LoVo (cell line): ENCODE data around the gene INHBB.
"Not testable (repeated sequence)": the region's sequence is repeated elsewhere in the genome, so short reads cannot be mapped to it uniquely, and the experiment has no call there.

Source experiments
- DNase-seq: peaks from one replicate; pipeline ENCODE4 v3.0.0-alpha.2; 2016; ENCODE audit warnings: low spot score

Gene INHBB

DNA sequence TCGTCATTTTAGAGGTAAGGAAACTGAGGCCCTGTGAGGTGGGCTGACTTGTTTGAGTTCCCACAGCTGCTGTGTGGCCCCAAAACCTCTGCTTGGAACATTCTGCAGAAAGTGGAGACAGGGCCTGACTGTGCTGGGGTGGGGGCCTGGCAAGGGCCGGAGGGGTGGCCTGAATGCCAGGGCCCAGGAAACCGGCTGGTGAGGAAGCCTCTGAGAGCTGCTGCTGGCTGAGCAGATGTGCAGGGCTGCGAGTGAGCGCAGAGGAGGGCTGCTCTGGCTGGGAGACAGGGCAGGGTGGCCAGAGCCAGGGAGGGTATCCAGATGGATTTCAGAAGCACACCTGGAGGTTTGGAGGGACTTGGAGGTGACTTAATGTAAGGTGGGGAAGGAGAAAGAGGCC lies 29.9 kb upstream of the INHBB start:
- DNase-seq = no peak

DNA sequence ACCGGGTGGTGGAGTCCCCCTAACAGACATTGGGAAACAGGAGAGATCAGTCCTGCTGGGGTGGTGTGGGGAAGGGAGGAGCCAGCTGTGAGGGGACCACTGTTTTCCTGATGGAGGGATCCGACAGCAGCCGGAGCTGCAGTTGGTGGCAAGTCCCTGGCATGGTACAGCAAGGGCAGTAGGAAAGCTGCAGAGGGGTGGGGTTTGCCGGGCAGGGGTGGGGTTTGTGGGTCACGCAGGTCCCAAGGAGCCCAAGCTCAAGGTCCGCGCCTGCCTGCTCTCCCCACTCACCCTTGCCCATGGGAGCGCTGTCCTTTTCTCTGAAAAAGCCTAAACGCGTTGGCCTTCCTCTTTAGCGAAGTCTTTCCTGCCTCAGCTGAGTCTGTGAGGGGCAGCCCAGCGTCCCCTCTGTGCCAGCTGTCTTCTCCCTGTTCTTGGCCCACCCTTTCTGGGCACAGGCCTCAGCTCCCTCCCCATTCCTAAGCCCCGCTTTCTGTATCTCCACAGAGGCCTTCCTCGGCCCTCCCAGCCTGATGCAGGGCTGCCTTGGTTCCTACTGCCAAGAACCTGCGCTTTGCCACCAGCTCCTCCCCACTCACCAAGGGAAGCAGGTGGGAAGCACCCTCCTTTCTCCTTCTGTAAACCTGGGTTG lies 29.3 kb upstream of the INHBB start:
- no peak for DNase-seq

DNA sequence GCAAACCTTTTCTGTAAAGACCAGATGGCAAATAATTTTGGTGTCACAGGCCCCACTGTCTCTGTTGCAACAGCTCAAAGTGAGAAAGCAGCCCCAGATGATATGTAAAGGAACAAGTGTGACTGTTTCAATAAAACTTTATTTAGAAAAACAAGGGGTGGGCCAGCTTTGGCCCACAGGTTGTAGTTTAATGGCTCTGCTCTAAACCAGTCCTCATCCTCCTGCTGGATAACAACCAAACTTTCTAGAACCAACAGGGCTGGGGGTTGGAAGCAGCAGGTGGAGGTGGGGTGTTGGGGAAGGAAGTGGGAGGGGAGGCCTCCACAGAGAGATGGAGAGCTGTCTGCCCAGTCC lies 28.8 kb upstream of the INHBB start:
- no peak for DNase-seq

DNA sequence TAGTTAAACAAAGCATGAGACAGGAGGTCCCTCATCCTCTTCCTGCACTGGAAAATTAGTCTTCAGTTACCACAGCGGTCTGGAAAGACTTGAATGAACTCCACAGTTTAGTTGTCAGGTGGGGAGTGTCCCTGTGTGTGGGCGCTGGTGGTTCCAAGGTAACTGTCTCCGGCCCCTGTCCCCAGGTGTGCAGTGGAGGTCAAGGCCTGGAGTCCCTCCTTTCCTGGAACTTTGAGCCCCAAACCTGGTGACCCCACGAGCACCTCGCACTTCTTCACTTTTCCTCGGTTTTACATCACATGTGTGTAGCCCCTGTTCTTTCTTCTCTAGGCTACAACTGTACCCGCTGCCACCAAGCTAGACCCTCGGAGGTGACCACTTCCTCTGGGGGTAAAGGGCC lies 28.0 kb upstream of the INHBB start:
- no peak for DNase-seq

DNA sequence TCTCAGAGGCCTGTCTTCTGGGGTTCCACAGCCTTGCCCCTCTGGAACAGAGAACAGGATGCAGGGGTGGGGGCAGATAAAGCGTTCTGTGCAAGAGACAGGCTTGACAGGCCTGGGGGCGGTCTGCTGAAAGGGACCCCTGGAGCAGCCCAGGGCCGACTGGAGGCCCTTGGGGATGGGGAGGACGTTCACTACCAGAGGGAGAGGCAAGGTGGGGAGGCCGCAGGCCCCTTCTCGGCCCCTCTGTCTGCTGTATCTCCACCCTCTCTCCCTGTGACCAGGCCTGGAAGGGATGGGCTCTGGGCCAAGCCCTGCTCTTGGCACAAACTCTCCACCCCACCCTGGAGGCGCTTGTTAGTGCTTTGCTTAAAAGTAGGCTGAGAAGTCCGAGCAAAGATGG lies 27.3 kb upstream of the INHBB start:
- no peak for DNase-seq

DNA sequence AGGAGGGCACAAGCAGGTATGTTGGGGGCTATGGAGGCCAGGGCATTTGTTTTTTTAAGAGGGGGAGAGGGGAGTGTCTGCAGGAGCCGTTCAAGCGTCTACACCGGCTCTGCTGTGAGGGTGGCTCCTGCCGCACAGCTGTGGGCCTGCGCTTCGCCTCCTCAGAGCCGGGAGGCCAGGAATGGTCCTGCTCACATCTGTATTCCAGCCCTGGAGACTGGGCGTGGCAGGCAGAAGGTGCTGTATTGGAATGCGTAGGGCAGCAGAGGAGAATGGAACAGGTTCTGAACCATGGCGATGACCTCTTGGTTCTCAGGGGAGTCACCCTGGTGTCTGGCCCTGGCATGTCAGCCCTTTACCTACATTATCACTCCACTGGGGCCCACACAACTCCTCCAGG lies 26.8 kb upstream of the INHBB start:
- DNase-seq = no peak

DNA sequence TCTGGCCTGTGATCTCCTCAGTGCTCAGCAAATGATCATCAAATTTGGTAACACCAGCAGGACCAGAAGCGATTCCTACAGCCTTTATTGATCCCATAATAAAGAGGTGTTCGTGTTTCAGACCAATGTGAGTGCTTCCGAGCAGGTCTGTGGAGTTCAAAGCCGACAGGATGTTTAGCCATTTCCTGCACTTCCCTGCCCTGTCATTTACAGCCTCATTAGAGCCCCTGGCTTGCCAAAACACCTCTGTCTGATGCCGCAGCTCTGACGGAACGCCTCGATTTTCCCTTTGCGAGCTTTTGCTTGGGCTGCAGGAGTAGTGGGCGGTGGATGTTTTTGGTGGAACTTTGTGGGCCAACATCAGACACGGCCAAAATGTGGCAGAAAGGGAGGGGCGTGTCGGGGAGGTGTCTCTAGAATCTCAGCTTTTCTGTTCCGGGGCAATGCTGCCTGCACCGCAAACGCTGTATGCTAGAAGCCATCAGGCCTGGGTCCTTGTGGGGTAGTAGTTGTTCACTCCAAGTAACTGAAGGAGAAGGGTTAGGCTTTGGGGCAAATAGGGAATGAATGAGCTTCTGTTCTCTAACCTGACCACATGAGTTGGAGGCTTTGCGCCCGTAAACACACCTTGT lies 26.1 kb upstream of the INHBB start:
- DNase-seq = no peak

DNA sequence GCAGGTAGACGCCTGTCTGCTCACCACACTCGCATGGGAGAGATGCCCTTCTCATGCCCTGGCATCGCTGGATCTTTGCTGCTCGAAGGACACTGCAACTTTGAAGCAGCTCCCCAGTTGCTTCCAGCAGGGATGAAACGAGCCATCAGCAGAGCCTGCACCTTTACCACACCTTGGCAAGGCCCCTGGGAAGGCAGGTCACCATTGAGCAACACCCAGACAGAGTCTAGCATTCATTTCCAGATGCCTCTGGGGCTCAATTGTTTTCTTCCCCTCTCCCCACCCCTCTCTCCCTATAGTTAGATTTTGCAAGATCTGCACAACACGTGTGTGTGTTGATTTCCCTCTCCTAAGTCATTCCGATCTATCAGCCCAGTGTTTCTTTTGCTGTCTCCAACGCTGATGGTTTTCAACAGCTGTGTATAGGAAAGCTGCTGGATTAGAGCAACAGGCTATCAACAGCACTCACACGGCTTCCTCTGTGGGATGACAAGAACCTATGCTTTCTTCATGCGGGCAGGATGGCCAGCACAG lies 25.6 kb upstream of the INHBB start:
- no peak for DNase-seq

DNA sequence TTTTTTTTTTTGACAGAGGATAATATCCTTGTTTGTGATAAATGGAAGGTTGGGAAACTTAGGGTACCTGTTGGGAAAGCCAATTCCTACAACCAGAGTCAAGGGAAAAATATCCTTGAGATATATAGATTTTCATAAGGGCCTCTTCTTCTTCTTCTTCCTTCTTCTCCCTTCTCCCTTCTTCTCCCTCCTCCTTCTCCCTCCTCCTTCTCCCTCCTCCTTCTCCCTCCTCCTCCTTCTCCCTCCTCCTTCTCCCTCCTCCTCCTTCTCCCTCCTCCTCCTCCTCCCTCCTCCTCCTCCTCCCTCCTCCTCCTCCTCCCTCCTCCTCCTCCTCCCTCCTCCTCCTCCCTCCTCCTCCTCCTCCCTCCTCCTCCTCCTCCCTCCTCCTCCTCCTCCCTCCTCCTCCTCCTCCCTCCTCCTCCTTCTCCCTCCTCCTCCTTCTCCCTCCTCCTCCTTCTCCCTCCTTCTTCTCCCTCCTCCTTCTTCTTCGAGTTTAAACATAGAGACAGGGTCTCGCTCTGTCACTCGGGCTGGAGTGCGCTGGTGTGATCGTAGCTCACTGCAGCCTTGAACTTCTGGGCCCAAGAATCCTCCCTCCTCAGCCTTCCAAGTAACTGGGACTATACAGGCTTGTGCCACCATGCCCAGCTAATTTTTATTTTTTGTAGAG lies 24.9 kb upstream of the INHBB start:
- DNase-seq = not testable (repeated sequence)

DNA sequence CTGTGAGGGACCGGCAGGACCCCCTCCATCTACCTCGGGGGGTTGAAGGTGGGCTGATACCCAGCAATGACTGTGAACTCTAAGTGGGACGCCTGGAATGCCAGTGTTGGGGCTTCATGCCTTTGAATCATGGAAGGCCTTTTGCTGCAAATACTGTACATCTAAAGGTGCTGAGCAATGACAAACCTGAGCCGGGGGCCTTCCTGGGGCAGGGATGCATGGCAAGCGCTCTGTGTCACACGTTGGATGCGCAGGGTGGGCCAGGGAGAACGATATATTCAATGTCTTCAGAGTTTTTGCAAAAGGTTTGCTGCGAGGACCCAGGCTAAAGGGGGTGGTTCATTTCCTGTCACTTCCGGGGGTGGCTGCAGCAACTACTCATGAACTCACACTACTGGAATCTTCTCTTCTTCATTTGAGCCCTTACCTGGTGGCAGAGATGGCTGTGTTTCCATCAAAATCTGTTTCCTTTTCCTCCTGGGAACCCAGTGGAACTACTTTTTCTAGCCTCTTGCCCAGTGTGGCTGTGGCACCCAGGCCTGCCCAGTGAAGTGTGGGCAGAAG lies 24.1 kb upstream of the INHBB start:
- DNase-seq = no peak

DNA sequence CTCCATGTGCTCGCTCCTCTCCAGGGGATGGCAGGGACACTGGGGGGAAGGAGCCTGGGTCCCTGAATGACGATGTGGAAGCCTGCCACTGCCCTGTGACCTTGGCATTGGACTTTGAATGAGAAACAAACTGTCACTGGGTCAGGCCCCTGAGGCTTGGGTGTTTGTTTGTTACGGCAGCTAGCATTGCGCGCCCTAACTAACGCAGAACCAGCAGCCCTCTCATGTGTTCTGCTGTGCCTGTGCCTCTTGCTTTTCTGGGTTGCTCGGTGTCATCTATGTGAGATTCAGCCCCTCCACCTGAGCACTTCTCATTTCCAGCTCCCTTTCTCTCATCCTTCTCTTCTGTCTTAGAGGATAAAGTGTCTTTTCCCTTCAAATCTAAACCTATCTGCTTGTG lies 23.6 kb upstream of the INHBB start:
- DNase-seq = no peak

DNA sequence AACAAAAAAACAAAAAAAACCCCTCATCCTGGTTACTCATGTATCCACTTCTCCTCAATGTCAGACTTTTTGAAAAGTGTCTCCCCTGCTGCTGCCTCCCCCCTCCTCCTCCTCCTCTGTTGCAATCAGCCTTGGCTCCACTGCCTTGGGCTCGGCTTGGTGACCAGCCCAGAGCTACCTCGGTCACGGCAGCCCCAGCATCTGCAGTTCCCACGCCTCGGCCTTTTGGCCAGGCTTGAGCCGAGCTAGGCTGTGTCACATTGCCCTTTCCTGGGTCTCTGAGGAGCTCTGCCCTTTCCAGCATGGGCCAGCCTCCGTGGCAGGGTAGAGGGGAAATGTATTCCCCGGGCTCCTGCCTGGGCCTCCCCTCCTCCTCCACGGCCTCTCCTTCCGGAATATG lies 22.7 kb upstream of the INHBB start:
- no peak for DNase-seq

DNA sequence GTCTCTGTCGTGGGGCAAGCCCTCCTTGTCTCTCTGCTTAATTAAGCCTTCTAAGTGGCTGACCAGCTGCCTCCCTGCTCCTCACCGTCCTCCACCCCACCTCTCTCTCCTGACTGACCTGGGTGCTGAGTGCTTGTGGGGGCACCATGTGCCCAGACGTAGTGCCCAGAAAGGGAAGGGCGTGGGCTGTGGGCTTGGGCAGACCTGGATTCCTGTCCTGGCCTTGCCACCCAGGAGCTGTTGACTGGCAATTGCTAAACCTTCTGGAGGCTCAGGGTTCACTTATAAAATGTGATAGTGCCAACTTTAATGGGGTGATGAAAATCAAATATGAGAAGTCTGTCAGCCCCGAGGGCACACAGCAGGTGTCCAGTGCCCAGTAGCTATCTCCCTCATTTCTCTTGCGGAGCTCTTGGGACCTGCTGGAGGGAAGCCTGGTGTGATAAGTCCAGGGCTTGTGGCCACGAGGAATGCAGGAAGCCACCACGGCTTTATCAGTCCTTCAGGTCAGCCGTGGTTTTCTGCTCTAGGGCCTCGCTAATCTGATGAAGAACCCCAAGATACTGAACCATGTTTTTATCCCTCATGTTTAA lies 22.0 kb upstream of the INHBB start:
- DNase-seq = peak; percentile 14

DNA sequence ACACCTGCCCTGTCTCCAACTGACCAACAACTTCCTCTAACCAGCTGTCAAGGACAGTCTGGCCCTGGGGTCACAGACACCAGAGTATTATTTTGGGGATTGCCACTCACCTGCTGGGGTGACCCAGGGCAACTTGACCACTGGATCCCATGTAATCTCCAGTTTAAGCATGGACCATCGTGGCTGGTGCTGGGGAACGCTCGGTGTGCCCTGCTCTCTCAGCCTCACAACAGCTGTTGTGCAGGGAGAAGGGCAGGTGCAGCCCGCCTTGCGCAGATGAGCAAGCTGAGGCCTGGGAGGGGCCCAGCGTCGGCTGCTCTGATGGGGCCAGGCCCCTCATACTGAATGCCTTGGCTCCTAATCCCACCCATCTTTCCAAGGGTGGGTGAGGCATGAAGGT lies 21.0 kb upstream of the INHBB start:
- DNase-seq = no peak

DNA sequence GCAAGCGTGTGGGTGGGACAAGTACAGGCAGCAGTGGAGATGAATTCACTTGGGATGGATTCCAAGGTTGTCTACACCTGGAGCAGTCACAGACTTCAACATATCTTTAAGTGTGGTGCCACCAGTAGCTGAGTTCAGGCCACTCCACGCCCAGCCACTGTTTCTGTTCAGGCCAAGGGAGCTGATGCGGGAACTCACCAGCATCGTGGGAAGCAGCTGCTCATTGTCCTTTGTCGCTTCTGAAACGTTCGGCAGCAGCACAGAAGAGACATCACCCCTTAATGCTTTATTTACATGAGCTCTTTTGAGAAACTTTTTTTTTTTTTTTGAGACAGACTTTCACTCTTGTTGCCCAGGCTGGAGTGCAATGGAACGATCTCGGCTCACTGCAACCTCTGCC lies 19.9 kb upstream of the INHBB start:
- DNase-seq = no peak

DNA sequence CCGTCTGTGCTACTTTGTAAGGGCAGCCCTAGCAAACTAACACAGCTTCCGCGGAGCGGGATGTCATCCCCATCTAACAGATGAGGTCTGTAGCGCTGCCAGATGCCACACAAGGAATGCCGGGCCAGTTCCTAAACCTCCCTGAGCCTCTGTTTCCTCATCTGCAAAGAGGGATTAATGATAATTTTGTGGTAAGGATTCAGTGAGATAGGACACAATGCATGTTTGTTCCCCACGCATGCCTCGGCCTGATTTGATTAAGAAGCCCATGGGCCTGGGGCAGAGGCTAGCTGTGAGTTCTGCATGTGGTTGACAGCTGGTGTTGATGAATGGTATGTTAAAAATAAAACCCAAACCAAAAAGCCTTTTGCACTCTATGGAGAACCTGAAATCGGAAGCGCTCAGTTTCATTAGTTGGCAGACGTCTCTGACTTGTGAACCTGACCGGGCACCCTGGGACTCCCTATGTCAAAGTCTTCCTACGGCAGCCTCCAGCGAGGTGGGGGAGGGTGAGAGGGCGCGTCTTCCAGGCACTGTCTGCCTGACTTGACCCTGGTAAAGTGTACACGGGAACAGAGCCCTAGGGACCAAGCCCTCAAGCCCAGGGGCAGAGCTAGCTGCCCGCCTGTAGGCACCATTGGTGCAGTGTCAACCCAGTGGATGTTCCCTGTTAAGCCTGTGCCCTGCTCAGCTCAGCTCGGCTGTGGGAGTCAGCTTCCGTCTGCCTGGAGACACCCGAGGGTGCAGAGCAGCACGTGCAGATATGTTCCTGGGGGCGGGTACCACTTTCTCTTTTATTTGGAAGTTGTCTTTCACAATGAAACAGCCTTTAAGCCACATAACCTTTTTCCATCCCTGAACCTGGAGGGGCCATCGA lies 14.8 kb upstream of the INHBB start:
- no peak for DNase-seq

DNA sequence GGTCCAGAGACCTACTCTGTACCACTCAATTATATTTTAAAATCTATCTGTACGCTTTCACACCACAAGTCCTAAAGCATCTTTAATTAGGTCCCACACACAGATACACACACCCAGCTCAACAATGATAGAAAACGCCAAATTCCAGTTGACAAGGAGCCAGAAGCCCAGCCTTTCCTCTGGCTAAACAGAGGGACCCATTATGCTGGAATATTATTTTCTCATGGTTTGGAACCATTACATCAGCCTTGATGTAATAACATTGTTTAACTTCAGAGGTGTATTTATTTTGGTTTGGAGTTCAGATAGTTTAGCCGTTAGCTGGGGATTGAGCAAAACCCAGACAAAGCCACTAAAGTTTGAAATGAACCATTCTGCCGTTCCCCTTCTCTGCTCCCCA lies 14.0 kb upstream of the INHBB start:
- DNase-seq = no peak

DNA sequence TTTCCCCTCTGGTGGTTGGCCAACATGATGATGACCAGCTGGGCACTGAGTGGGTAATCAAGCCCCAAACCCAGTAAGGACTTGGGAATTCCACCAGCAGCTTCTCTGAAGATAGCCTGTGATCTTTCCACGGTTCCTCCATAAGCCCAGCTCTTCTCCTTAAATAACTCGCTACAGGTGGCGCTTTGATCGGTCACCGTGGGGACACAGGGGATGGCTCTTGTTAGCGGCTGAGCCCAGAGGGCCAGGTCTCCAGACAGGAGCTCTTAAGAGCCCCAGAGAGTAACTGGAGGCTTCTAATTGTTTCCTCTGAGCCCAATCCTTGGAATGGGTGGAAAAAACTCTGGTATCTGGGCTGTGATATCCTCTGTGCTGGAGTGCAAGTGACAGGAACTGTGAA lies 13.6 kb upstream of the INHBB start:
- no peak for DNase-seq

DNA sequence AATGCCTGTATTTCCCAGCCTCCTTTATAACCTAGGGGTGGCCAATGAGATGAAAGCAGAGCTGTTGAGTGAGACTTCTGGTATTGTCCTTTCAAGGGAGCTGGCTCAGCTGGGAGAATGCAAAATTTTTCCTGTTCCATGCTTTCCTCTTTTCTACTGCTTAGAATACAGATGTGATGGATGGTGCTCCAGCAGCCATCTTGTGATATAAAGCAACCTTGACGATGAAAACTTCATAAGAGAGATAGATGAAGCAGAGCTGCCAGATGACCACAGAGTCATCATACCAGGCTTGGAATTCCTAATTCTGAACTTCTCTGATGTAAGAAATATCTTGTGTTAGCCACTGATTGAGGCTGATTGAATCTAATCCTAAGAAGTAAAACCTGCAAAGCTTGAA lies 11.9 kb upstream of the INHBB start:
- DNase-seq = no peak

DNA sequence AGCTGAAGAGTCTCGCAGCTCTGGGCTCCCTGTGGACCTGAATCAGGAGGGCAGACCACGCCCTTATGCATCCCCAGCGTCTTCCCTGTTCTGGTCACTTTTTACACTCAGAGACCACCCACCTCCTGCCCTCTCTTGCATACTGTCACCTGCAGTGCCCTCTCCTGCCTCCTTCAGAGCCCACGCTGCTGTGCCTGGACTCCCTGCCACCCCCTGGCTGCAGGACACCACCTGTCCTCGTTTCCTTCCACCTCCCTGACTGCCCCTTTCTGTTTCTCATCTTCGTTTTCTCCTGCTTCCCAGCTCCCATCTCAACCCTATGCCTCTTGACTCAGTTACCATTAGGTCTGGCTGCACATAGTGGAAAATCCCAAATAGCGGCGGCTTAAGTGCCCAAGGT lies 9.2 kb upstream of the INHBB start:
- DNase-seq = no peak

DNA sequence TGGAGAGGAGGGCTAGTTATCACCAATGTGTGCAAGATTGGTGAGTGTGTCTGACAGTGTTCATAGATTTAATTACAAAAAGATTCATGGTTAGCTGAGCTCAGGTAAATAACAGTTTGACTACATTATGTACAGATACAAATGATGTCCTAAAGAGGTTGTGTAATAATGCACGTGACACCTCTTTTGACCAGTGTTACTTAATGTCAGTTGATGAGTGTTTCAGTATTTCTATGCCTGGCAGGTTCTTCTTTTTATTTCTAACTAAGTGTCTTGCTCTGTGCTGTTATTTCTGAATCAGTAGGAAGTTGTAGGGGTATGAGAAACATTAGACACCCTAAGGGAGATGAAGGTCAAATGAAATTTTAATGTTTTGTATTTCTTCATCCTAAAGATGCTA lies 7.9 kb upstream of the INHBB start:
- no peak for DNase-seq

DNA sequence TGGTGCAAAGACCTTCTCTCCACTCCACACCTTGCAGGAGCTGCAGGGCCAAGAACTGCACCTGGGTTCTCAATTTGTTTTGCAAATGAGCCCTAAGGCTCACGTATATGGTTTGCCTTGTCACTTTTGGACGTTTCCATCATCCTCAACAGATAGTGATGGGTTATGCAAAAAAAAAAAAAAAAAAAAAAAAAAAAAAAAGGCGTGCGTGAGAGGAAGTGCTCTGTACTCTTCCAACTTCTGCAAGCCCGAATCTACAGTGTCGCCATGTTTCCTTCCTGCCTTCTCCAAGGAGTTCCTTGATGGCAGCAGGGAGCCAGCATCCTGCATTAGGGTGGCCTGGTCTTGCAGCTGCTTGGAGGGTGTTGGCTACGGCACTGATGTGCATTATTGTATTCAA lies 4.0 kb upstream of the INHBB start:
- DNase-seq = no peak
